Suprapubic skin (tissue), 4 donors: ENCODE measurements around the gene CHD2. TPM values are rescaled to one million over a fixed set of nuclear protein-coding genes. Genes with fewer than 3 reads are reported as not detected.

Experiments
- DNase-seq, 2 donors: peaks; one replicate each; pipeline ENCODE4 v3.0.0-alpha.2; 2019; ENCODE audit warnings: low spot score in 2 of 2
- H3K27ac ChIP-seq: fragments of 200-600 bp; sonication (generic); one replicate; pipeline ENCODE4 v1.5.1; 2019
- H3K27me3 ChIP-seq: fragments of 200-600 bp; sonication (generic); one replicate; pipeline ENCODE4 v1.5.1; 2019
- H3K36me3 ChIP-seq: fragments of 200-600 bp; sonication (generic); one replicate; pipeline ENCODE4 v1.5.1; 2019
- H3K4me1 ChIP-seq: fragments of 200-600 bp; sonication (generic); one replicate; pipeline ENCODE4 v1.5.1; 2019
- H3K4me3 ChIP-seq: fragments of 200-600 bp; sonication (generic); one replicate; pipeline ENCODE4 v1.5.1; 2019; ENCODE audit warnings: mild to moderate bottlenecking
- H3K9me3 ChIP-seq: fragments of 200-600 bp; sonication (generic); one replicate; pipeline ENCODE4 v1.5.1; 2019
- EP300 ChIP-seq: sonication (generic); formaldehyde crosslinking; IDR thresholded peaks from one replicate; pipeline ENCODE4 v1.6.1; 2017; ENCODE audit warnings: antibody characterized with exemption
- POLR2A ChIP-seq, 2 donors: fragments of 450-650 bp; IDR thresholded peaks; one replicate each; pipeline ENCODE4 v1.6.1; 2017; ENCODE audit warnings: antibody characterized with exemption in 2 of 2, mild to moderate bottlenecking in 2 of 2, moderate library complexity in 2 of 2
- POLR2AphosphoS5 ChIP-seq, 3 donors: sonication (generic); formaldehyde crosslinking; IDR thresholded peaks; one replicate each; pipeline ENCODE4 v1.6.1; 2017; ENCODE audit warnings: antibody characterized with exemption in 3 of 3
- WGBS: methylation state at CpG from one replicate; pipeline ENCODE4 v1.1.5; 2018; 5-methylcytosine and 5-hydroxymethylcytosine counted together
- total RNA-seq, 4 donors: library from RNA; depleted of rRNA; stranded (reverse); fragments of >200 nt; gene quantifications; one replicate each; pipeline ENCODE4 v1.1.0, GENCODE V29; 2016
- TF ChIP-seq, protein P1 (sequence below), 2 donors: fragments of 200-600 bp in 1 of 2; fragments of 450-650 bp in 1 of 2; sonication (generic) in 1 of 2; IDR thresholded peaks; one replicate each; pipeline ENCODE4 v1.5.1; 2016 to 2019; ENCODE audit warnings: antibody characterized with exemption in 2 of 2, mild to moderate bottlenecking in 1 of 2, moderate library complexity in 1 of 2

CHD2 gene
- total RNA-seq, 4 donors from 2014 or later: 93.3 to 319 (median 127) TPM

DNA sequence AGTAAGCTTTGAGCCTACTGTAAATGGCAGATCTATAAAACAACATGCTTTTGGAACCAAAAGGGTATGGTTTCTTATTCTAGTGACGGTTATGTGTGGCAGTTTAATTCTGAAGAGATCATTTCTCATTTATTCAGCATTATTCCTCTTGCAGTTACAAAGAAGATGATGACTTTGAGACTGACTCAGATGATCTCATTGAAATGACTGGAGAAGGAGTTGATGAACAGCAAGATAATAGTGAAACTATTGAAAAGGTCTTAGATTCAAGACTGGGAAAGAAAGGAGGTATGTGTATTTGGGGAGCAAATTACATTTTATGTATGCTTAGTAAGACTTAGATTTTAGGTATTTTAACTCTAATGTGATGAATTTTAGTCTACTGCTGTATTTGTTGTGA lies 41.5 kb downstream of the CHD2 start:
- Histone ChIP-seq H3K4me3 (no peak overlapping the region), H3K4me1 (peaks cover 3% of the 10 kb centered on the region), H3K9me3 (no peaks in the 10 kb centered on the region), H3K27ac (no peak overlapping the region), H3K27me3 (no peaks in the 10 kb centered on the region), H3K36me3 (peaks cover 96% of the 10 kb centered on the region)
- 96% methylated on average over 1 of the region's 1 CpG for WGBS
- TF ChIP-seq EP300 (no peak), POLR2A (IDR thresholded peaks at IDR 0.05) (no peak), POLR2AphosphoS5 (IDR thresholded peaks at IDR 0.05) (no peak)
- TF ChIP-seq, protein P1, sequence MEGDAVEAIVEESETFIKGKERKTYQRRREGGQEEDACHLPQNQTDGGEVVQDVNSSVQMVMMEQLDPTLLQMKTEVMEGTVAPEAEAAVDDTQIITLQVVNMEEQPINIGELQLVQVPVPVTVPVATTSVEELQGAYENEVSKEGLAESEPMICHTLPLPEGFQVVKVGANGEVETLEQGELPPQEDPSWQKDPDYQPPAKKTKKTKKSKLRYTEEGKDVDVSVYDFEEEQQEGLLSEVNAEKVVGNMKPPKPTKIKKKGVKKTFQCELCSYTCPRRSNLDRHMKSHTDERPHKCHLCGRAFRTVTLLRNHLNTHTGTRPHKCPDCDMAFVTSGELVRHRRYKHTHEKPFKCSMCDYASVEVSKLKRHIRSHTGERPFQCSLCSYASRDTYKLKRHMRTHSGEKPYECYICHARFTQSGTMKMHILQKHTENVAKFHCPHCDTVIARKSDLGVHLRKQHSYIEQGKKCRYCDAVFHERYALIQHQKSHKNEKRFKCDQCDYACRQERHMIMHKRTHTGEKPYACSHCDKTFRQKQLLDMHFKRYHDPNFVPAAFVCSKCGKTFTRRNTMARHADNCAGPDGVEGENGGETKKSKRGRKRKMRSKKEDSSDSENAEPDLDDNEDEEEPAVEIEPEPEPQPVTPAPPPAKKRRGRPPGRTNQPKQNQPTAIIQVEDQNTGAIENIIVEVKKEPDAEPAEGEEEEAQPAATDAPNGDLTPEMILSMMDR (IDR thresholded peaks at IDR 0.05): no peak
- no peak for DNase-seq

DNA sequence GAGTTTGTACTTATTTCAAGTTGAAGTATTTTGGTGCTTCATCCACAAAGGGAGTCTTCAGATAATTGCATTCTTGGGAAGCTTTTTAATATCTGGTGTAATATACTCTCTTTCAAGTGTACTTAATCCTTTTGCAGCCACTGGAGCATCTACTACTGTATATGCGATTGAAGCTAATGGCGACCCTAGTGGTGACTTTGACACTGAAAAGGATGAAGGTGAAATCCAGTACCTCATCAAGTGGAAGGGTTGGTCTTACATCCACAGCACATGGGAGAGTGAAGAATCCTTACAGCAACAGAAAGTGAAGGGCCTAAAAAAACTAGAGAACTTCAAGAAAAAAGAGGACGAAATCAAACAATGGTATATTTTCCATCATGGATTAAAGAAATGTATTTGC lies 42.6 kb downstream of the CHD2 start:
- Histone ChIP-seq H3K4me3 (no peak overlapping the region), H3K4me1 (no peaks in the 10 kb centered on the region), H3K36me3 (peaks cover 97% of the 10 kb centered on the region), H3K9me3 (no peaks in the 10 kb centered on the region), H3K27ac (no peak overlapping the region), H3K27me3 (no peaks in the 10 kb centered on the region)
- WGBS: 88% methylated on average over 3 of the region's 3 CpGs
- no peak for DNase-seq
- TF ChIP-seq POLR2AphosphoS5 (IDR thresholded peaks at IDR 0.05) (no peak), EP300 (no peak), POLR2A (IDR thresholded peaks at IDR 0.05) (no peak)
- TF ChIP-seq, protein P1 (IDR thresholded peaks at IDR 0.05): no peak

GRCh38 chr15:92943581-92943980 lies 43.5 kb downstream of the CHD2 start:
- TF ChIP-seq POLR2AphosphoS5 (IDR thresholded peaks at IDR 0.05) (no peak), EP300 (no peak), POLR2A (IDR thresholded peaks at IDR 0.05) (no peak)
- TF ChIP-seq, protein P1 (IDR thresholded peaks at IDR 0.05): no peak
- 85% methylated on average over 1 of the region's 1 CpG for WGBS
- H3K27ac ChIP-seq: no peak overlapping the region
- H3K36me3 ChIP-seq: peaks cover 97% of the 10 kb centered on the region
- no peaks in the 10 kb centered on the region for H3K4me1 ChIP-seq
- no peaks in the 10 kb centered on the region for H3K27me3 ChIP-seq
- peaks cover 3% of the 10 kb centered on the region for H3K9me3 ChIP-seq
- H3K4me3 ChIP-seq: no peak overlapping the region
- no peak for DNase-seq

GRCh38 chr15:92944946-92945521 lies 44.9 kb downstream of the CHD2 start:
- whole genome bisulfite sequencing: 85% methylated on average over 8 of the region's 8 CpGs
- peaks cover 97% of the 10 kb centered on the region for H3K36me3 ChIP-seq
- H3K27me3 ChIP-seq: no peaks in the 10 kb centered on the region
- no peak for DNase-seq
- peaks cover 16% of the 10 kb centered on the region for H3K9me3 ChIP-seq
- no peak overlapping the region for H3K4me3 ChIP-seq
- TF ChIP-seq, protein P1 (IDR thresholded peaks at IDR 0.05): no peak
- TF ChIP-seq POLR2AphosphoS5 (IDR thresholded peaks at IDR 0.05) (no peak), POLR2A (IDR thresholded peaks at IDR 0.05) (no peak), EP300 (no peak)
- no peaks in the 10 kb centered on the region for H3K4me1 ChIP-seq
- no peak overlapping the region for H3K27ac ChIP-seq

GRCh38 chr15:92947071-92947730 lies 47.1 kb downstream of the CHD2 start:
- WGBS: 98% methylated on average over 5 of the region's 5 CpGs
- H3K36me3 ChIP-seq: peaks cover 100% of the 10 kb centered on the region
- H3K27ac ChIP-seq: no peak overlapping the region
- no peaks in the 10 kb centered on the region for H3K27me3 ChIP-seq
- TF ChIP-seq, protein P1 (IDR thresholded peaks at IDR 0.05): no peak
- TF ChIP-seq POLR2A (IDR thresholded peaks at IDR 0.05) (no peak), EP300 (no peak), POLR2AphosphoS5 (IDR thresholded peaks at IDR 0.05) (no peak)
- no peak overlapping the region for H3K4me3 ChIP-seq
- peaks cover 18% of the 10 kb centered on the region for H3K9me3 ChIP-seq
- DNase-seq: no peak
- H3K4me1 ChIP-seq: no peaks in the 10 kb centered on the region
